Mesendoderm (in vitro differentiated cells): ENCODE results near the gene CACNA1H.

Experiments used
- DNase-seq: peaks from one replicate; pipeline ENCODE4 v3.0.0; 2013
- H2AK5ac ChIP-seq: 2 replicates; pipeline ENCODE4 v1.6.1; 2013; ENCODE audit warnings: low read length, inconsistent platforms
- H2BK120ac ChIP-seq: 2 replicates; pipeline ENCODE4 v1.6.1; 2013; ENCODE audit warnings: low read depth, mild to moderate bottlenecking, low read length, moderate library complexity, mixed read lengths
- H2BK15ac ChIP-seq: replicated peaks from 2 replicates; pipeline ENCODE4 v1.6.1; 2013; ENCODE audit warnings: low read depth, mild to moderate bottlenecking, moderate library complexity
- H2BK5ac ChIP-seq: 2 replicates; pipeline ENCODE4 v1.6.1; 2013; ENCODE audit warnings: low read length, inconsistent platforms
- H3K18ac ChIP-seq: 2 replicates; pipeline ENCODE4 v1.6.1; 2013; ENCODE audit warnings: mild to moderate bottlenecking, low read length, mixed read lengths
- H3K23ac ChIP-seq: one replicate; pipeline ENCODE4 v1.6.1; 2013; ENCODE audit warnings: low read length
- H3K27ac ChIP-seq: 2 replicates; pipeline ENCODE4 v1.5.1; 2013; ENCODE audit warnings: low read depth, mild to moderate bottlenecking, inconsistent platforms, low read length, moderate library complexity
- H3K27me3 ChIP-seq: 2 replicates; pipeline ENCODE4 v1.6.1; 2013; ENCODE audit warnings: low read length, control low read depth, mild to moderate bottlenecking, inconsistent platforms; ENCODE audit not compliant: insufficient read depth, poor library complexity
- H3K36me3 ChIP-seq: 2 replicates; pipeline ENCODE4 v1.6.1; 2013; ENCODE audit warnings: low read length, inconsistent platforms; ENCODE audit not compliant: control insufficient read depth, insufficient read depth
- H3K4ac ChIP-seq: one replicate; pipeline ENCODE4 v1.6.1; 2013; ENCODE audit warnings: low read depth, mild to moderate bottlenecking, low read length, moderate library complexity
- H3K4me1 ChIP-seq: 2 replicates; pipeline ENCODE4 v1.6.1; 2013; ENCODE audit warnings: low read depth, low read length, inconsistent platforms; ENCODE audit not compliant: control insufficient read depth
- H3K4me2 ChIP-seq: 2 replicates; pipeline ENCODE4 v1.6.1; 2013; ENCODE audit warnings: low read length
- H3K4me3 ChIP-seq: 2 replicates; pipeline ENCODE4 v1.5.1; 2013; ENCODE audit warnings: mild to moderate bottlenecking, low read length
- H3K56ac ChIP-seq: one replicate; pipeline ENCODE4 v1.6.1; 2013; ENCODE audit warnings: low read length
- H3K79me1 ChIP-seq: 2 replicates; pipeline ENCODE4 v1.6.1; 2013; ENCODE audit warnings: low read length, inconsistent platforms
- H3K79me2 ChIP-seq: 2 replicates; pipeline ENCODE4 v1.6.1; 2013; ENCODE audit warnings: mild to moderate bottlenecking, low read length; ENCODE audit not compliant: control insufficient read depth, insufficient read depth
- H3K9ac ChIP-seq: 2 replicates; pipeline ENCODE4 v1.6.1; 2013; ENCODE audit warnings: low read length, inconsistent platforms
- H4K5ac ChIP-seq: one replicate; pipeline ENCODE4 v1.6.1; 2013; ENCODE audit warnings: low read length
- H4K8ac ChIP-seq: one replicate; pipeline ENCODE4 v1.6.1; 2013; ENCODE audit warnings: low read depth, mild to moderate bottlenecking, control low read depth, low read length, moderate library complexity
- whole genome bisulfite sequencing: extraction: QIAGEN DNeasy Blood & Tissue Kit; methylation state at CpG from one replicate; pipeline ENCODE4 v1.1.7; 2013; ENCODE audit warnings: low lambda C conversion rate, missing lambda C conversion rate; ENCODE audit not compliant: insufficient coverage; ENCODE audit errors: extremely low coverage; 5-methylcytosine and 5-hydroxymethylcytosine counted together

CACNA1H gene

GRCh38 chr16:1144476-1145382 is 8.2 kb upstream of the CACNA1H start:
- DNase-seq: no peak
- H3K56ac ChIP-seq: no peak overlapping the region
- H2BK120ac ChIP-seq: no peak overlapping the region
- H3K4me3 ChIP-seq: no peak overlapping the region
- H3K23ac ChIP-seq: no peak overlapping the region
- no peaks in the 10 kb centered on the region for H3K79me1 ChIP-seq
- H4K8ac ChIP-seq: no peak overlapping the region
- H3K4ac ChIP-seq: no peak overlapping the region
- no peak overlapping the region for H3K18ac ChIP-seq
- H3K4me1 ChIP-seq: no peaks in the 10 kb centered on the region
- H3K79me2 ChIP-seq: no peaks in the 10 kb centered on the region
- H2BK5ac ChIP-seq: no peak overlapping the region
- no peak overlapping the region for H2BK15ac ChIP-seq
- H3K36me3 ChIP-seq: no peaks in the 10 kb centered on the region
- no peak overlapping the region for H2AK5ac ChIP-seq
- no peak overlapping the region for H3K4me2 ChIP-seq
- H3K27ac ChIP-seq: no peak overlapping the region
- H4K5ac ChIP-seq: no peak overlapping the region
- WGBS: no CpG with 5 or more reads among the region's 46 CpGs
- no peak overlapping the region for H3K9ac ChIP-seq
- H3K27me3 ChIP-seq: no peaks in the 10 kb centered on the region

DNA sequence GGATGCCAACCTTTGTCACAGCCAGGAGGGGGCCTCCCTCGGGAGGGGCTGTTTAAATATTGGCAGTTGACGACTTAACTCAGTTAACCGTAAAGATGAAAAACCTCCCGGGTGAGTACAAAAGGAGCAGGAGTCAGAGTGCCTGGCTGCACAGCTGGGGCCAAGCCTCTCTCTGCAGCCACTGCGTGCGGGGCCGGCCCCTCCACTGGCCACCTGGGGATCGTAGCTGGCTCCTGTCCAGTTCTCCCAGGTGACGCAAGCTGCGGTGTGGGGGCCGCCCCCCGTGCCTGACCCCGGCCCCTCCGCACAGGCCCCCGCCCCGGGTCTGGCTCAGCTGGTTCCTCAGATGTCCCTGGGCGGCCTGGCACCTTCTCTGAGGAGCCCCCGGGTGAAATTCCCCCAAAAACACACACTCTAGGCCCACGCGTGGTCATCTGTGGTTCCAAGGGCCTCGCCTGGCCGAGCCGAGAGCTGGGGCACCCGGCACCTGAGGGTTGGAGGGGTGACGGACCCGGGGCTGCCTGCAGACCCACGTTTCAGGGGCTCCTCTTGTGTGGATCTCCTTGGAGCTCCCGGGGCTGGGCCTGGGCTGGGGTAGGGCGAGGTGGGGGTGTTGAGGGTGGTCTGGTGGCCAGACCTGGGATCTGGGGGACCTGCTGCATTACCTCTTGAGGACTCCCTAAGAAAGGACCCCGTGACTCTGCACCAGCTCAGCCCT is 7.4 kb upstream of the CACNA1H start:
- Histone ChIP-seq H2AK5ac (no peak overlapping the region), H2BK120ac (no peak overlapping the region), H3K79me2 (no peaks in the 10 kb centered on the region), H3K9ac (no peak overlapping the region), H4K5ac (no peak overlapping the region), H3K4me3 (no peak overlapping the region), H3K79me1 (no peaks in the 10 kb centered on the region), H2BK15ac (no peak overlapping the region), H3K4me2 (no peak overlapping the region), H2BK5ac (no peak overlapping the region), H3K23ac (no peak overlapping the region), H3K27me3 (no peaks in the 10 kb centered on the region), H3K56ac (no peak overlapping the region), H3K27ac (no peak overlapping the region), H3K4ac (no peak overlapping the region), H4K8ac (no peak overlapping the region), H3K18ac (no peak overlapping the region), H3K4me1 (no peaks in the 10 kb centered on the region), H3K36me3 (no peaks in the 10 kb centered on the region)
- no CpG with 5 or more reads among the region's 30 CpGs for WGBS
- no peak for DNase-seq

GRCh38 chr16:1146409-1146808 is 6.5 kb upstream of the CACNA1H start:
- no peak overlapping the region for H3K4me2 ChIP-seq
- H3K56ac ChIP-seq: no peak overlapping the region
- H2BK120ac ChIP-seq: no peak overlapping the region
- H3K4me3 ChIP-seq: no peak overlapping the region
- WGBS: no CpG with 5 or more reads among the region's 16 CpGs
- no peak overlapping the region for H3K4ac ChIP-seq
- no peak overlapping the region for H3K18ac ChIP-seq
- no peaks in the 10 kb centered on the region for H3K36me3 ChIP-seq
- no peak for DNase-seq
- no peak overlapping the region for H4K8ac ChIP-seq
- H3K27me3 ChIP-seq: no peaks in the 10 kb centered on the region
- no peaks in the 10 kb centered on the region for H3K79me2 ChIP-seq
- H2AK5ac ChIP-seq: no peak overlapping the region
- H4K5ac ChIP-seq: no peak overlapping the region
- no peaks in the 10 kb centered on the region for H3K4me1 ChIP-seq
- H3K9ac ChIP-seq: no peak overlapping the region
- no peak overlapping the region for H2BK5ac ChIP-seq
- H3K23ac ChIP-seq: no peak overlapping the region
- H3K79me1 ChIP-seq: no peaks in the 10 kb centered on the region
- no peak overlapping the region for H3K27ac ChIP-seq
- H2BK15ac ChIP-seq: no peak overlapping the region

DNA sequence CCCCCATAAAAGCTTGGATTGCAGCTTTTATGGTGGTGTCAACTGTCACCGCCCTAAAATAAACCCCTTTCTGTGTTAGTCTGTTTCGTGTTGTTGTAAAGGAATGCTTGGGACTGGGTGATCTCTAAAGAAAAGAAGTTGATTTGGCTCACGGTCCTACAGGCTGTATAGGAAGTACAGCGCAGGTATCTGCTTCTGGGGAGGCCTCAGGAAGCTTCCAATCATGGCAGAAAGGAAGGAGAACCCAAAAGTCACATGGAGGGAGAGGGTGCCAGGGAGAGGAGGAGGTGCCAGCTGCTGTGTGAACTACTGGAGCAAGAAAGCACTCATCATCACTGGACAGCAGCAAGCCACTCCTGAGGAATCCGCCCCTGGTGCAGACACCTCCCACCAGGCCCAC is 5.9 kb upstream of the CACNA1H start:
- H3K27me3 ChIP-seq: no peaks in the 10 kb centered on the region
- no peaks in the 10 kb centered on the region for H3K79me2 ChIP-seq
- H2BK5ac ChIP-seq: no peak overlapping the region
- no peak for DNase-seq
- H2AK5ac ChIP-seq: no peak overlapping the region
- H3K4me1 ChIP-seq: no peaks in the 10 kb centered on the region
- no peak overlapping the region for H4K8ac ChIP-seq
- H3K23ac ChIP-seq: no peak overlapping the region
- H3K56ac ChIP-seq: no peak overlapping the region
- no peak overlapping the region for H3K9ac ChIP-seq
- no peak overlapping the region for H3K4me3 ChIP-seq
- no CpG with 5 or more reads among the region's 5 CpGs for WGBS
- no peak overlapping the region for H2BK15ac ChIP-seq
- H3K27ac ChIP-seq: no peak overlapping the region
- no peaks in the 10 kb centered on the region for H3K79me1 ChIP-seq
- no peak overlapping the region for H3K4ac ChIP-seq
- no peak overlapping the region for H4K5ac ChIP-seq
- no peak overlapping the region for H2BK120ac ChIP-seq
- no peak overlapping the region for H3K18ac ChIP-seq
- H3K4me2 ChIP-seq: no peak overlapping the region
- H3K36me3 ChIP-seq: no peaks in the 10 kb centered on the region

GRCh38 chr16:1149101-1149636 is 3.7 kb upstream of the CACNA1H start:
- Histone ChIP-seq H3K18ac (no peak overlapping the region), H3K79me2 (no peaks in the 10 kb centered on the region)
- WGBS: no CpG with 5 or more reads among the region's 22 CpGs

More at GRCh38 chr16:1149101-1149636, 3.7 kb upstream of the CACNA1H start:
- Histone ChIP-seq H3K4me3 (no peak overlapping the region), H2BK5ac (no peak overlapping the region), H3K4me1 (no peaks in the 10 kb centered on the region), H3K56ac (no peak overlapping the region), H3K9ac (no peak overlapping the region), H4K5ac (no peak overlapping the region), H2AK5ac (no peak overlapping the region), H3K79me1 (no peaks in the 10 kb centered on the region), H3K23ac (no peak overlapping the region), H3K27ac (no peak overlapping the region), H3K36me3 (no peaks in the 10 kb centered on the region), H2BK120ac (no peak overlapping the region), H3K27me3 (no peaks in the 10 kb centered on the region), H4K8ac (no peak overlapping the region), H3K4ac (no peak overlapping the region), H3K4me2 (no peak overlapping the region), H2BK15ac (no peak overlapping the region)
- no peak for DNase-seq
